Heart left ventricle (tissue), 16 donors: ENCODE measurements around the gene PTPRU. TPM values are rescaled to one million over a fixed set of nuclear protein-coding genes. Genes with fewer than 3 reads are reported as not detected.
A peak's percentile ranks its signal among the peaks of the same experiment; 100 is the strongest.

Source experiments
- ATAC-seq, 4 donors: fragments of 200-7000 bp; cut with Tn5 transposase; one replicate each; pipeline ENCODE4 v1.9.1; 2020 to 2022; ENCODE audit warnings: moderate library complexity in 4 of 4, mild to moderate bottlenecking in 3 of 4, moderate number of reproducible peaks in 1 of 4
- DNase-seq, 5 donors: peaks; one replicate each; pipeline ENCODE4 v3.0.0-alpha.2; 2020
- H3K27ac ChIP-seq, 12 donors: fragments of 200-600 bp; sonication (generic) in 4 of 12; one replicate each; pipeline versions ENCODE4 v1.5.0 to v1.8.0; 2016 to 2022; ENCODE audit warnings: mild to moderate bottlenecking in 2 of 12
- H3K27me3 ChIP-seq, 9 donors: fragments of 200-600 bp; sonication (generic) in 2 of 9; one replicate each; pipeline versions ENCODE4 v1.5.1 to v1.8.0; 2016 to 2022; ENCODE audit warnings: mild to moderate bottlenecking in 3 of 9
- H3K36me3 ChIP-seq, 9 donors: fragments of 200-600 bp; sonication (generic) in 2 of 9; one replicate each; pipeline versions ENCODE4 v1.5.0 to v1.8.0; 2018 to 2022; ENCODE audit warnings: mild to moderate bottlenecking in 2 of 9
- H3K4me1 ChIP-seq, 12 donors: fragments of 200-600 bp; sonication (generic) in 4 of 12; one replicate each; pipeline versions ENCODE4 v1.5.0 to v1.8.0; 2016 to 2022; ENCODE audit warnings: mild to moderate bottlenecking in 3 of 12
- H3K4me3 ChIP-seq, 12 donors: fragments of 200-600 bp; sonication (generic) in 4 of 12; one replicate each; pipeline versions ENCODE4 v1.5.0 to v1.8.0; 2017 to 2022; ENCODE audit warnings: mild to moderate bottlenecking in 9 of 12, moderate library complexity in 4 of 12
- H3K9me3 ChIP-seq, 12 donors: fragments of 200-600 bp; sonication (generic) in 4 of 12; one replicate each; pipeline versions ENCODE4 v1.5.0 to v1.8.0; 2016 to 2022; ENCODE audit warnings: mild to moderate bottlenecking in 1 of 12
- POLR2A ChIP-seq, 2 donors: fragments of 450-650 bp; IDR thresholded peaks; one replicate each; pipeline ENCODE4 v1.6.1; 2017; ENCODE audit warnings: antibody characterized with exemption in 2 of 2, mild to moderate bottlenecking in 2 of 2, moderate library complexity in 2 of 2
- WGBS, 4 donors: extraction: QIAGEN DNeasy Blood & Tissue Kit in 2 of 4; methylation state at CpG; one replicate each; pipeline versions ENCODE4 v1.1.5 to v1.1.7; 2013 to 2018; 5-methylcytosine and 5-hydroxymethylcytosine counted together
- intact Hi-C, 10 donors: fragments of 100-400 bp; cut with DNase I; formaldehyde crosslinking; loops; one replicate each; pipeline versions ENCODE4 v1.11.1 to v1.14.2; 2022
- polyA plus RNA-seq, 2 donors: library from polyadenylated mRNA; stranded (reverse); fragments of 200-250 nt; gene quantifications; one replicate each; pipeline ENCODE4 v1.2.3, GENCODE V29; 2013
- total RNA-seq, 9 donors: library from RNA; depleted of rRNA in 2 of 9; stranded (reverse); fragments of >200 nt in 2 of 9; fragmentation: NEBNext Ultra II Directional in 3 of 9; extraction: Animal tissue kit (Norgen Biotek cat#: 25700) in 3 of 9; gene quantifications; one replicate each; pipeline versions ENCODE4 v1.1.0 to v1.2.4, GENCODE V29; 2016 to 2023
- TF ChIP-seq, protein P1 (sequence below), 12 donors: fragments of 200-600 bp; sonication (generic) in 4 of 12; IDR thresholded peaks; one replicate each; pipeline versions ENCODE4 v1.5.0 to v1.8.0; 2018 to 2022; ENCODE audit warnings: antibody characterized with exemption in 12 of 12, mild to moderate bottlenecking in 5 of 12
- donor health status: ischemic (EF 13 %, LVEDD 7.1; RV severe dilation, severe dysfunction).
- donor health status: healthy with polysubstance abuse.
- donor health status: DM: no; HTN: yes; CAD: no.
- donor health status: DM: no; HTN: no; CAD: no.
- donor health status: ischemic (EF 25% LVEDD 6.9; RV normal size, moderate dysfunction).
- donor health status: ischemic (EF 25% LVEDD 5.7; RV mildly dilated, moderate dysfunction).
- donor health status: healthy.
- donor health status: DM: yes; HTN: yes; CAD: no.
- donor health status: ischemic (EF 35%, LVEDD 5.7; RV mildly dilated, moderate dysfunction).
- donor health status: nonischemic (EF 11% LVEDD 7.7; RV severe dilation, severe dysfunction).
- donor health status: DM: yes; HTN: yes; CAD: no.
- donor health status: PGD.
- donor health status: ischemic (EF 29% LVEDD 5.4; RV normal size, mild dysfunction).
- donor health status: nonischemic (EF 23%, LVEDD 6.1; RV moderate dilation, normal function).

PTPRU gene
- total and polyA plus RNA-seq, 11 donors: 7.1 to 59.9 (median 16.2) TPM

- DNase-seq: peak; percentile 91 to 96 (median 93)
- intact Hi-C loops: loop anchor here (1.0 to 10.0 kb wide), 14 partner anchors 20 to 425 kb away; partner anchors contain the start of gene TMEM200B (in 1 of the 10)
- Histone ChIP-seq H3K27me3 (no peaks in the 10 kb centered on the region), H3K27ac (peak overlapping the region; percentile 26 to 85 (median 72)), H3K4me3 (no peak overlapping the region), H3K36me3 (peaks cover 0 to 80% (median 61%) of the 10 kb centered on the region in 9 donors), H3K4me1 (peaks cover 0 to 17% (median 9%) of the 10 kb centered on the region in 12 donors), H3K9me3 (no peaks in the 10 kb centered on the region)
- peak; percentile 91 to 97 (median 94) for ATAC-seq
- WGBS, 4 donors: 24 to 29% (median 26%) methylated on average over 9 to 14 of the region's 14 CpGs
- TF ChIP-seq, protein P1, sequence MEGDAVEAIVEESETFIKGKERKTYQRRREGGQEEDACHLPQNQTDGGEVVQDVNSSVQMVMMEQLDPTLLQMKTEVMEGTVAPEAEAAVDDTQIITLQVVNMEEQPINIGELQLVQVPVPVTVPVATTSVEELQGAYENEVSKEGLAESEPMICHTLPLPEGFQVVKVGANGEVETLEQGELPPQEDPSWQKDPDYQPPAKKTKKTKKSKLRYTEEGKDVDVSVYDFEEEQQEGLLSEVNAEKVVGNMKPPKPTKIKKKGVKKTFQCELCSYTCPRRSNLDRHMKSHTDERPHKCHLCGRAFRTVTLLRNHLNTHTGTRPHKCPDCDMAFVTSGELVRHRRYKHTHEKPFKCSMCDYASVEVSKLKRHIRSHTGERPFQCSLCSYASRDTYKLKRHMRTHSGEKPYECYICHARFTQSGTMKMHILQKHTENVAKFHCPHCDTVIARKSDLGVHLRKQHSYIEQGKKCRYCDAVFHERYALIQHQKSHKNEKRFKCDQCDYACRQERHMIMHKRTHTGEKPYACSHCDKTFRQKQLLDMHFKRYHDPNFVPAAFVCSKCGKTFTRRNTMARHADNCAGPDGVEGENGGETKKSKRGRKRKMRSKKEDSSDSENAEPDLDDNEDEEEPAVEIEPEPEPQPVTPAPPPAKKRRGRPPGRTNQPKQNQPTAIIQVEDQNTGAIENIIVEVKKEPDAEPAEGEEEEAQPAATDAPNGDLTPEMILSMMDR (IDR thresholded peaks at IDR 0.05): peak; percentile 93 to 99 (median 98)
- TF ChIP-seq POLR2A (IDR thresholded peaks at IDR 0.05): no peak
Observed at GRCh38 chr1:29202584-29203340, 33.6 kb upstream of the PTPRU start.

GRCh38 chr1:29208442-29208841, 27.9 kb upstream of the PTPRU start:
- TF ChIP-seq, protein P1 (IDR thresholded peaks at IDR 0.05): no peak
- TF ChIP-seq POLR2A (IDR thresholded peaks at IDR 0.05): no peak
- 61 to 69% (median 65%) methylated on average over 4 of the region's 4 CpGs for WGBS, 4 donors
- Histone ChIP-seq H3K4me3 (no peak overlapping the region), H3K27me3 (no peaks in the 10 kb centered on the region), H3K9me3 (no peaks in the 10 kb centered on the region), H3K4me1 (peaks cover 0 to 6% (median 0%) of the 10 kb centered on the region in 12 donors), H3K27ac (no peak overlapping the region), H3K36me3 (peaks cover 0 to 67% (median 55%) of the 10 kb centered on the region in 9 donors)
- ATAC-seq (no peak), DNase-seq (no peak)
- intact Hi-C loops: loop anchor here in 3 of 10 donors (10.0 kb wide), 2 partner anchors 174 to 424 kb away; no protein-coding TSS in a partner anchor

DNA sequence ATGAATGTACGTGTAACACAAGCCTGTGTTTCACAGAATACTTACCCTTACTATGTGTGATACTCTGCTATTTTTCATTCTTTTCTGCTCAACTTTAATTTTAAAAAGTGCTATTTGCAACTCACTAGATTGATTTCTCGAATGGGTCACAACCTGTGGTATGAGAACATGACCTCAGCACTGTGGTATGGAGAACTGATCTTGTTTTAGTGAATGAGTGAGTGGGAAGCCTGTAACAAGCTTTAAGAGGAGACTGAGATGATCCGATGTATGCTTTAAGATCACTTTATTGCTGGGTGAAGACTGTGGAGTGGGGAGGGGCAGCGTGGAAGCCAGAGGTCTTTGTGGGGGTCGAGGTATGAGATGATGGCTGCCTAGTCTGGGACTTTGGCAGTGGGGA, 27.1 kb upstream of the PTPRU start:
- Histone ChIP-seq H3K27me3 (no peaks in the 10 kb centered on the region), H3K27ac (no peak overlapping the region), H3K36me3 (peaks cover 0 to 69% (median 53%) of the 10 kb centered on the region in 9 donors), H3K9me3 (no peaks in the 10 kb centered on the region), H3K4me3 (no peak overlapping the region), H3K4me1 (peaks cover 0 to 6% (median 0%) of the 10 kb centered on the region in 12 donors)
- no peak for ATAC-seq
- TF ChIP-seq, protein P1 (IDR thresholded peaks at IDR 0.05): no peak
- TF ChIP-seq POLR2A (IDR thresholded peaks at IDR 0.05): no peak
- no peak for DNase-seq
- intact Hi-C loops: loop anchor here in 3 of 10 donors (10.0 kb wide), 2 partner anchors 174 to 424 kb away; no protein-coding TSS in a partner anchor
- WGBS, 4 donors: 67 to 76% (median 74%) methylated on average over 5 of the region's 5 CpGs

DNA sequence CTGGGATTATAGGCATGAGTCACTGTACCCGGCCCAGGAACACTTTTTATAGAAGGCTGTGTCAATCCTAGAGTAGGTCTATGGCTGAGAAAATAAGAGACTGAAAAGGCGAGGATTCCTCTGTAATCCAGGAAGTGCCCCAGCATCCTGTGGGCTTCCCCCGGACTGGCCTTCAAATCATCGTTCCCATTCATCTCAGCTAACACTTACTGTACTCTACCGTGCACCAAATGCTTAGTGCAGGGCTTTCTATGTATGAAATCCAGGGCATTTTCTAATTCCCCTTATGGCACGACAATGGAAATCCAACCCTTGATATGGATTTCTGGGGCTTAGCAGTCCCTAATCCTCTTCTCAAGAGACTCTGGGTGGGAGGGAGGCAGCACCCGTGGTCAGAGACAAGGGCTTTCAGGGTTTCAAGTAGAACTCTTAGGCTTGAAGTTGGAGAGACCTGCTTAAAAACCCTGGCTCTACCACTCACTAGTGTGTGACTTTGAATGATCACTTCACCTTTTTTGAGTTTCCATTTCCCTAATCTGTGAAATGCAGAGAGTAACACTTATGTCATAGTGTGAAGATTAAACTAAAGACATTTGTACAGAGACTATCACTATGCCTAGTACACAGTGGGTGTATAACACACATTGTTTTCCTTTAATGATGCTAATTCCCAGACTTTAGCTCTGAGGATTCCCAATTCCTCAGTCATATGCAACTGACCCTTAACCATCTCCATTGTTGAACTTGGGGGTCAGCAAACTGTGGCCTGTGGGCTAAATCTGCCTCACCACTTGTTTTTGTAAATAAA, 25.8 kb upstream of the PTPRU start:
- peaks cover 0 to 69% (median 55%) of the 10 kb centered on the region in 9 donors for H3K36me3 ChIP-seq

More for the DNA sequence above, 25.8 kb upstream of the PTPRU start:
- no peak overlapping the region for H3K27ac ChIP-seq
- ATAC-seq (no peak), DNase-seq (no peak)
- no peaks in the 10 kb centered on the region for H3K9me3 ChIP-seq
- WGBS, 4 donors: 67 to 75% (median 70%) methylated on average over 7 of the region's 7 CpGs
- peaks cover 0 to 6% (median 0%) of the 10 kb centered on the region in 12 donors for H3K4me1 ChIP-seq
- intact Hi-C loops: no loop called here
- H3K4me3 ChIP-seq: no peak overlapping the region
- H3K27me3 ChIP-seq: no peaks in the 10 kb centered on the region
- TF ChIP-seq, protein P1 (IDR thresholded peaks at IDR 0.05): no peak
- no peak for TF ChIP-seq POLR2A (IDR thresholded peaks at IDR 0.05)
